ENCODE data around the gene MARCHF10. TPM values are rescaled to one million over a fixed set of nuclear protein-coding genes. Genes with fewer than 3 reads are reported as not detected.
"Not testable (repeated sequence)": the region's sequence is repeated elsewhere in the genome, so short reads cannot be mapped to it uniquely, and the experiment has no call there.

The MARCHF10 gene
- total RNA-seq: not detected

DNA sequence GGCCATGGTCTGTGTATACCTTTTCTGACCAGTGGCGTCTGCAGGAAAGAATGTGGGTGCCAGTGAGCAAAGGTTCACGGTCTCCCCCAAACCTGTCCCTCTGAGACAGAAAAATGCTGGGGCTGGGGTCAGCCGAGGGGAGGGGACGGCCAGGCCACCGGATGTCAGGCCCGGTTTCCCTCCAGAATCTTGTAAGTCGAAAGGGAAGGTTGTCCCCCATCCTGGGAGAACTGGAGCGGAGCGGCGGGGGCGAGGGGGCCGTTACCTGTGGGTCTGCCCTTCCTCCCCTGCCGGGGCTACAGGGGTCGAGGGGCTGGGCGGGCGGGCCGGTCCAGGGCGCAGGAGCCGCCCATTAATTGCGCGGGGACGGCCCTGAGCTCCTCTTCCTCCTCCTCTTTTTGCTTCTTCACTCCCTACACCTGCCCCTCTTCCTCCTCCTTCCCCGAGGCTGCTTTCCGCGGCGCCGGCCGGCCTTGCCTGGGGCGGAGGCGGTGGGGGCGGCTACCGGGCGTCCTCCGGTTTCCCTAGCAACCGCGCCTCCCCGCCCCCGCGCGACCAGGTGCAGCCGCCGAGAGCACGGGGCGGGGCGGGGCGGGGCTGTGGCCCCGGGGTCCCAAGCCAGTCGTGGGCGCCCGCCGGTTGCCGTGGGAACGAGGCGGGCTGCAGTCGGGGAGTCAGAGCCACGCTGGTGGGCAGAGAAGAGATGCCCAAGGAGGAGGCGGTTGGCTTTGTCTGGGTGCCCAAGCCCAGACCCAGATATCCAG is at the start of gene MARCHF10:
Gene MARCHF10 (minus strand): TSS at position 503 of the 764 bp plus-strand sequence. CDS start 6,579 bp downstream, outside the sequence.
- H3K4me1 Mint-ChIP-seq: peaks cover 10% of the 10 kb centered on the region
- H3K4me3 Mint-ChIP-seq: peak within 1 kb of the TSS; percentile 10
- DNase-seq: peak; percentile 69
- no peaks in the 10 kb centered on the region for H3K36me3 Mint-ChIP-seq
- H3K27ac Mint-ChIP-seq: no peak within 1 kb of the TSS
- H3K9me3 Mint-ChIP-seq: peaks cover 2% of the 10 kb centered on the region
- H3K27me3 Mint-ChIP-seq: peaks cover 45% of the 10 kb centered on the region

- Mint-ChIP-seq H3K27me3 (no peaks in the 10 kb centered on the region), H3K4me3 (no peak overlapping the region), H3K9me3 (no peaks in the 10 kb centered on the region), H3K4me1 (no peaks in the 10 kb centered on the region), H3K36me3 (no peaks in the 10 kb centered on the region), H3K27ac (no peak overlapping the region)
- DNase-seq: no peak
Measured at GRCh38 chr17:62857526-62857925, 49.4 kb upstream of the MARCHF10 start.

DNA sequence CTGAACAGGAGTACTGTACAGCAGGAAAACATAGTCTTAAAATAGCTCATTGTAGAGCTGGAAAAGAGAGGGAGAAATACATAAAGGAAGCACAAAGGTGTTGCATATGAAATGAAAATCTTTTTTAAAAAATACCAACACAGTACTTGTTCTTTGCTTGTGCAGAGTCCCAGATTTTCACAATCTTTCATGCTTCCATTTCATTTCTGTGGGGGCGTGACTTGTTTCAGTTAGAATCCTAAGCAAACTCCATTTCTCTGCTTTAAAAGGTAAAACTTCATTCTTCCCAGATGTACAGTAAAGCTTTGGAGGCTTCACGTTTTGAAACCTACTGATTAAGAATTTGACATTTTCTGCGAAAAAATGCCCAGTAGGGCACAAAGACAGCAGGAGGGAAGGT is 48.5 kb upstream of the MARCHF10 start:
- H3K36me3 Mint-ChIP-seq: no peaks in the 10 kb centered on the region
- DNase-seq: no peak
- H3K4me3 Mint-ChIP-seq: no peak overlapping the region
- no peaks in the 10 kb centered on the region for H3K4me1 Mint-ChIP-seq
- H3K27ac Mint-ChIP-seq: no peak overlapping the region
- no peaks in the 10 kb centered on the region for H3K27me3 Mint-ChIP-seq
- no peaks in the 10 kb centered on the region for H3K9me3 Mint-ChIP-seq

- no peak overlapping the region for H3K27ac Mint-ChIP-seq
- no peaks in the 10 kb centered on the region for H3K36me3 Mint-ChIP-seq
- H3K9me3 Mint-ChIP-seq: no peaks in the 10 kb centered on the region
- DNase-seq: no peak
- H3K27me3 Mint-ChIP-seq: no peaks in the 10 kb centered on the region
- H3K4me3 Mint-ChIP-seq: no peak overlapping the region
- no peaks in the 10 kb centered on the region for H3K4me1 Mint-ChIP-seq
Measured at GRCh38 chr17:62855156-62855555, 47.0 kb upstream of the MARCHF10 start.

DNA sequence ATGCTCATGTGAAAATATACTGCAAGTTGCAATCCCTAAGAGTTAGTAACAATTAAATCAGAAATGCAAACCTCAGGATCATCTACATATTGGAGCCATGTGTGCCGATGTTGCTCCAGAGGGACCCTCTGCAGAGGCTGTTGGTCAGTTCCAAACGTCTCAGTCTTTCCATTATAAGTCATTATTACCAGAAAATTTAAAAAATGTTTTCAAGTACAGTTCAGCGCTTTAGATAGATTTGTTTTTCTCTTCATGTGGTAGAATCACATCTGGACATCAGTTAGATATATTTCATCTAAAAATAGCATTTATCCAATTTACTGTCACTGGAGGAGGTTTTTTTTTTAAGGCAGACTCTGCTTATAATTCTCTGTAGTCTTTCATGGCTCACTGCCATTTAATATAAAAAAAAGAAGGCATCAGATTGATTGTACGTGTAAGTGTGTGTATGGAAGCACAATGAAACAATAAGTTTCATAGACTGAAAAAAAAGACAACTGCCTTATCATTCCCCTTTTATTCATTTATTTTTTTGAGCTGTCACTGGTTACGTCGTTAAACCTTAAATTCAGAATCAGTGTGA is 46.1 kb upstream of the MARCHF10 start:
- Mint-ChIP-seq H3K9me3 (no peaks in the 10 kb centered on the region), H3K36me3 (no peaks in the 10 kb centered on the region), H3K27ac (no peak overlapping the region), H3K4me1 (no peaks in the 10 kb centered on the region), H3K27me3 (no peaks in the 10 kb centered on the region), H3K4me3 (no peak overlapping the region)
- no peak for DNase-seq

DNA sequence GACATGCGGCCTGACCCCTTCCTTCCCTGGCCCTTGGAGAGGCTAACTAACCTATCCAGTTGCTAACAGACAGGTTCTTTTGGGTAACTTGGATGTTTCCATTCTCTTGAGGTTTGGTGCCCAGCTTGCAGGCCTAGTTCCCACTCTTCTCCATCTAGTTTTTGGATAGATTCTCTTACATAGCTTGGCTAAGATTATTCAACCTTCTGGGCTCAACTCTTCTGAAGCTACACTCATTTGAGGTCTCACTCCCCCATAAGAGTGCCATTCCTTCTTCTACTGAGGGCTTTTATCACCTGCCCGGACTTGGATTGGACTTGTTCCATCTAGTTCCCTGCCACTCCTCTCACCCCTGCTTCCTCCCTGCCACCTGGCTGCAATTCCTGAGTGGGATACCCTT is 44.1 kb upstream of the MARCHF10 start:
- Mint-ChIP-seq H3K27me3 (no peaks in the 10 kb centered on the region), H3K36me3 (no peaks in the 10 kb centered on the region), H3K9me3 (no peaks in the 10 kb centered on the region), H3K4me1 (no peaks in the 10 kb centered on the region), H3K4me3 (no peak overlapping the region), H3K27ac (no peak overlapping the region)
- no peak for DNase-seq

DNA sequence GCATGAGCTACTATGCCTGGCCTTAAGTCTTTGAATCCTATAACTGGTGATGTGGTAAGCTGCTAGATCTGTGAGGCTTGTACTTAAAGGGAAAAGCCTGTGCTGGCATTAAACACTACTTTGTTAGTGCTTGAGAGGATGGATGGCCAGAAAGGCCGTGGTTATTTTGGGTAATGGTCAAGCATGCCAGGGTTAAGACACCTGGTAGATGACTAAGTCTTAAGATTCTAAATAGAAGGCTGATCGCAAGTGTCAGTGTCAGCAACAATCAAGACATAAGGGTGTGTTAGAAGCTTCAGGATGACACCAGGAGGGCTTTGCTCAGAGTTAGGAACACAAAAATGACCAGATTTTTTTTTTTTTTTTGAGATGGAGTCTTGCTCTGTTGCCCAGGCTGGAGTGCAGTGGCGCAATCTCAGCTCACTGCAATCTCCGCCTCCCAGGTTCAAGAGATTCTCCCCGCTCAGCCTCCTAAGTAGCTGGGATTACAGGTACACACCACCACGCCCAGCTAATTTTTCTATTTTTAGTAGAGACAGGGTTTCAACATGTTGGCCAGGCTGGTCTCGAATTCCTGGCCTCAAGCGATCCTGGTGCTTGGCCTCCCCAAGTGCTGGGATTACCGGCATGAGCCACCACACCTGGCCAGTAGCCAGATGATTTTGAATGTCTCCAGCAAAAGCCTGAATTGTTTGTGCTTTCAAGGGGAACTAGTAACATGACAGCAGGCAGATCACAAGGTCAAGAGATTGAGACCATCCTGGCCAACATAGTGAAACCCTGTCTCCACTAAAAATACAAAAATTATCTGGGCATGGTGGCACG is 41.7 kb upstream of the MARCHF10 start:
- not testable (repeated sequence) for H3K36me3 Mint-ChIP-seq, H3K9me3 Mint-ChIP-seq, DNase-seq, H3K4me3 Mint-ChIP-seq, H3K27me3 Mint-ChIP-seq, H3K4me1 Mint-ChIP-seq, H3K27ac Mint-ChIP-seq

DNA sequence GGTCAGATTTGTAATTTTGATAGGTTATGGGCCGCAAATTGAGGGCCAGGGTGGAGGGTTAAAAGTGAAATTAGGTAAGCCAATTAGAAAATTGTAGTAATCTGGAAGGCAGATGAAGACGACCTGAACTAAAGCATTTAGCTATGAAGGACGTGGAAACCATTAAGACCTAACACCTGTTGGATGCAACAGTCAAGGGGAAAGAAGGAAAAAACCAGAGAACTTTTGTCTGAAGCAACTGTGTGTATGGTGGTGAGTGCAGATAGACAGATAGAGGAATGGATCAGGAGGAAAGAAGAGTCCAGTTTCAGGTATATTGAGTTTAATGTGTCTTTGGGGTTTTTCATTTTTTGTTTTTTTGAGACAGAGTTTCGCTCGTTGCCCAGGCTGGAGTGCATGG is 40.2 kb upstream of the MARCHF10 start:
- Mint-ChIP-seq H3K27me3 (no peaks in the 10 kb centered on the region), H3K36me3 (no peaks in the 10 kb centered on the region)

GRCh38 chr17:62847426-62847825 is 39.3 kb upstream of the MARCHF10 start:
- Mint-ChIP-seq H3K9me3 (no peaks in the 10 kb centered on the region), H3K4me3 (no peak overlapping the region), H3K27me3 (no peaks in the 10 kb centered on the region), H3K36me3 (no peaks in the 10 kb centered on the region), H3K4me1 (no peaks in the 10 kb centered on the region), H3K27ac (no peak overlapping the region)
- no peak for DNase-seq

More for the DNA sequence above, 40.2 kb upstream of the MARCHF10 start:
- Mint-ChIP-seq H3K27ac (no peak overlapping the region), H3K9me3 (no peaks in the 10 kb centered on the region), H3K4me1 (no peaks in the 10 kb centered on the region), H3K4me3 (no peak overlapping the region)
- DNase-seq: no peak

GRCh38 chr17:62840871-62841270 is 32.8 kb upstream of the MARCHF10 start:
- H3K4me1 Mint-ChIP-seq: no peaks in the 10 kb centered on the region
- H3K27ac Mint-ChIP-seq: no peak overlapping the region
- no peak for DNase-seq

GRCh38 chr17:62833816-62834215 is 25.7 kb upstream of the MARCHF10 start:
- not testable (repeated sequence) for DNase-seq, H3K36me3 Mint-ChIP-seq, H3K9me3 Mint-ChIP-seq, H3K27ac Mint-ChIP-seq, H3K4me3 Mint-ChIP-seq, H3K4me1 Mint-ChIP-seq
- peaks cover 12% of the 10 kb centered on the region for H3K27me3 Mint-ChIP-seq

More at GRCh38 chr17:62840871-62841270, 32.8 kb upstream of the MARCHF10 start:
- Mint-ChIP-seq H3K9me3 (peaks cover 10% of the 10 kb centered on the region), H3K27me3 (peaks cover 9% of the 10 kb centered on the region), H3K4me3 (no peak overlapping the region), H3K36me3 (peaks cover 2% of the 10 kb centered on the region)

DNA sequence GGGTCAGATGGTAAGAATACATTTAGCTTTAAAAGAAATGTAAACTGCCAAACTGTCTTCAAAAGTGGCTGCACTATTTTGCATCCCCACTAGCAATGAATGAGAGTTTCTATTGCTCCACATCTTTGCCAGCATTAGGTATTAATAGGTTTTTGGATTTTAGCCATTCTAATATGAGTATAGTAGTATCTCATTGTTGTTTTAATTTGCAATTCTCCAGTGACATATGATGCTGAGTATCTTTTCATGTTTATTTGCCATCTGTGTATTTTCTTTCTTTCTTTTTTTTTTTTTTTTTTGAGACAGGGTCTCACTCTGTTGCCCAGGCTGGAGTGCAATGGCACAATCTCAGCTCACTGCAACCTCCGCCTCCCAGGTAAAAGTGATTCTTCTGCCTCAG is 24.3 kb upstream of the MARCHF10 start:
- no peak overlapping the region for H3K27ac Mint-ChIP-seq
- H3K27me3 Mint-ChIP-seq: peaks cover 8% of the 10 kb centered on the region
- peaks cover 1% of the 10 kb centered on the region for H3K9me3 Mint-ChIP-seq
- H3K4me3 Mint-ChIP-seq: no peak overlapping the region
- H3K4me1 Mint-ChIP-seq: peaks cover 2% of the 10 kb centered on the region
- peaks cover 2% of the 10 kb centered on the region for H3K36me3 Mint-ChIP-seq
- no peak for DNase-seq

DNA sequence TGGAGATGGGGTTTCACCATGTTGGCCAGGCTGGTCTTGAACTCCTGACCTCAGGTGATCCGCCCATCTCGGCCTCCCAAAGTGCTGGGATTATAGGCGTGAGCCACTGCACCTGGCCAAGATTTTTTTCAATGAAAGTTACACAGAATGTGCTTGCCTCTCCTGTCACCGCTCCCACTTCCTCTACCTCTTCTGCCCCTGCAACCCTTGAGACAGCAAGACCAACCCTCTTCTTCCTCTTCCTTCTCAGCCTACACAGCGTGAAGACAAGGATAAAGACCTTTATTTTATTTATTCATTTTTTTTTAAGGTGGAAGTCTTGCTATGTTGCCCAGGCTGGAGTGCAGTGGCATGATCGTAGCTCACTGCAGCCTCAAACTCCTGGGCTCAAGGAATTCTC is 23.0 kb upstream of the MARCHF10 start:
- DNase-seq, H3K4me3 Mint-ChIP-seq, H3K4me1 Mint-ChIP-seq, H3K9me3 Mint-ChIP-seq, H3K36me3 Mint-ChIP-seq, H3K27me3 Mint-ChIP-seq, H3K27ac Mint-ChIP-seq: not testable (repeated sequence)

DNA sequence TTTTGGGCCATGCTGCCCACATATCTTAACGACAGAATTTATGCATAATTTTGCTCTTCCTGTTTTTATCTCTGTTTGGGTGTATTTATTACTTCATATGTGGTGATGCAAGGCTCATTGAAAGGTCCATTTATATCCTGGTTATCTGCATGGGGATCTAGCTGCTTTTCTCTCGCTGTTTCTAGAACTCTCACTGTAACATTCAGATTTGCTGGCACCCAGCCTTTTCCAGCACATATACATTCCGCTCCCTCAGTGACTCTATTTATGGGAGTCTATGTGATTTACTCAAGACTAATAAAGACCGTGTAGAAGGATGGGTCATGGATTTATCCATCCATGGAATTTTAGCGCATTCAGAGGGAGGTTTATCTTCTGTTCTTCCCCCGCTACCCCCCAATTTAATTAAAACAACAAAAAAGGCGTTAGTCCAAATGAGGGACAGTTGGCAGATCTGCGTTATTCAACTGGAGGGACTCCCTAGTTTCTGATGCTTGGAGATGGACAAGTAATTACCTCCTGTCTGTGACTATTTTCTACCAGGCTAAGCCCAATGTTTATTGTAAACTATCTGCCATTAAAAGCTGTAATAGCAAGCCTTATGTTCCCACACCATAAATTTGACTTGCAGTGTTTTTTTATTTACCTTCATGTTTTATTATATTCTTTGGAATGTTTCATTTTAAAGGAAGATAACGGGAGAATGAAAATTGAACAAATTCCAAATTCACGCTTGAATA is 19.8 kb upstream of the MARCHF10 start:
- Mint-ChIP-seq H3K4me1 (peaks cover 2% of the 10 kb centered on the region), H3K27ac (no peak overlapping the region), H3K36me3 (no peaks in the 10 kb centered on the region), H3K9me3 (no peaks in the 10 kb centered on the region), H3K4me3 (no peak overlapping the region), H3K27me3 (no peaks in the 10 kb centered on the region)
- DNase-seq: no peak

GRCh38 chr17:62826956-62827355 is 18.8 kb upstream of the MARCHF10 start:
- Mint-ChIP-seq H3K27me3 (no peaks in the 10 kb centered on the region), H3K36me3 (no peaks in the 10 kb centered on the region), H3K9me3 (no peaks in the 10 kb centered on the region), H3K27ac (no peak overlapping the region), H3K4me1 (peaks cover 2% of the 10 kb centered on the region), H3K4me3 (no peak overlapping the region)
- no peak for DNase-seq
